ENCODE results near the gene PKP3. TPM values are rescaled to one million over a fixed set of nuclear protein-coding genes. Genes with fewer than 3 reads are reported as not detected.

The PKP3 gene
- polyA plus RNA-seq, 2 of the 4 experiments (the other 2 are of a cell fraction) = 12.1 to 25.9 TPM

GRCh38 chr11:373716-374551 is 20.1 kb upstream of the PKP3 start:
- ATAC-seq (no peak), FAIRE-seq (no peak), DNase-seq (ENCODE audit: low read depth in 1 of 2, low spot score in 1 of 2) (no peak)
- WGBS (ENCODE audit: missing lambda C conversion rate) = 97% methylated on average over 21 of the region's 23 CpGs
- Histone ChIP-seq H3K9me3 (no peaks in the 10 kb centered on the region), H3K4me3 (no peak overlapping the region), H3K27ac (no peak overlapping the region), H3K4me2 (no peak overlapping the region), H3K4me1 (peaks cover 7% of the 10 kb centered on the region; the same call in 2 of the 3 replicates)
- ChIA-PET POLR2A (no interaction called here), CTCF (no interaction called here)
- TF ChIP-seq PHF8 (IDR thresholded peaks at IDR 0.05; ENCODE audit: borderline replicate concordance, low read depth) = no peak
- TF ChIP-seq SREBF2 (IDR thresholded peaks at IDR 0.05) = no peak
- TF ChIP-seq MAX (IDR thresholded peaks at IDR 0.05) = no peak
- TF ChIP-seq ZFP36 (IDR thresholded peaks at IDR 0.05; ENCODE audit: borderline replicate concordance, partially characterized antibody) = no peak
- no peak for TF ChIP-seq TFCP2L1 (CRISPR knock-in tag; IDR thresholded peaks at IDR 0.05)
- TF ChIP-seq CBX2 (IDR thresholded peaks at IDR 0.05; ENCODE audit: borderline replicate concordance, low read depth) = no peak
- TF ChIP-seq RNF2 (IDR thresholded peaks at IDR 0.05; ENCODE audit: borderline replicate concordance, low read depth) = no peak
- TF ChIP-seq KDM5A (IDR thresholded peaks at IDR 0.05) = no peak
- no peak for TF ChIP-seq CHD2 (IDR thresholded peaks at IDR 0.05; ENCODE audit: low read length, partially characterized antibody)
- TF ChIP-seq NPAS2 (CRISPR knock-in tag; IDR thresholded peaks at IDR 0.05; ENCODE audit: borderline replicate concordance) = no peak
- TF ChIP-seq EHMT2 (IDR thresholded peaks at IDR 0.05; ENCODE audit: low read depth) = no peak
- TF ChIP-seq HMGXB4 (CRISPR knock-in tag; IDR thresholded peaks at IDR 0.05; ENCODE audit: borderline replicate concordance) = no peak
- TF ChIP-seq POLR2A (IDR thresholded peaks at IDR 0.05; ENCODE audit: low read length) = no peak
- no peak for TF ChIP-seq EP300 (IDR thresholded peaks at IDR 0.05)
- no peak for TF ChIP-seq REST (IDR thresholded peaks at IDR 0.05)
- TF ChIP-seq E2F6 (IDR thresholded peaks at IDR 0.05; ENCODE audit: borderline replicate concordance, low read depth) = no peak
- no peak for TF ChIP-seq ATOH8 (CRISPR knock-in tag; IDR thresholded peaks at IDR 0.05; ENCODE audit: low read depth)
- no peak for TF ChIP-seq JUNB (IDR thresholded peaks at IDR 0.05)
- no peak for TF ChIP-seq MYC (IDR thresholded peaks at IDR 0.05; ENCODE audit: borderline replicate concordance, low read length)
- TF ChIP-seq CBX8 (IDR thresholded peaks at IDR 0.05) = no peak
